PC-3 (cell line): Measurements from ENCODE around the gene TMEM187. TPM values are rescaled to one million over a fixed set of nuclear protein-coding genes. Genes with fewer than 3 reads are reported as not detected.

Experiments
- ATAC-seq: fragments of 200-7000 bp; cut with Tn5 transposase; 2 replicates; pipeline ENCODE4 v1.9.1; 2020; ENCODE audit warnings: mild to moderate bottlenecking, moderate library complexity
- BruUV-seq: library from RNA; stranded (reverse); fragments of 400-500 nt; replicated peaks from 2 replicates; lab custom pipeline; 2021; lab: Mats Ljungman, UMichigan
- CTCF ChIA-PET: fragments of 300-600 bp; sonication (Branson Sonifier 250); formaldehyde crosslinking; loops from one replicate; lab custom pipeline; 2022; ENCODE audit warnings: antibody characterized with exemption; lab: Charles Lee
- POLR2A ChIA-PET: fragments of 300-600 bp; sonication (Branson Sonifier 250); formaldehyde crosslinking; loops from one replicate; lab custom pipeline; 2022; ENCODE audit warnings: antibody characterized with exemption; ENCODE audit not compliant: unreplicated experiment; lab: Charles Lee
- DNase-seq: peaks from one replicate; pipeline ENCODE4 v3.0.0-alpha.2; 2015
- H2AFZ ChIP-seq: fragments of 300-600 bp; sonication (generic); 2 replicates; pipeline ENCODE4 v1.6.0; 2016; ENCODE audit warnings: antibody characterized with exemption, low read length
- H3F3A ChIP-seq: fragments of 300-600 bp; sonication (generic); one replicate; pipeline ENCODE4 v1.6.0; 2017; ENCODE audit warnings: antibody characterized with exemption, low read length, control low read depth, mild to moderate bottlenecking; ENCODE audit not compliant: unreplicated experiment
- H3K27ac ChIP-seq: fragments of 300-600 bp; sonication (generic); 2 replicates; pipeline ENCODE4 v1.5.1; 2016; ENCODE audit warnings: mild to moderate bottlenecking, low read length
- H3K27me3 ChIP-seq: fragments of 300-600 bp; sonication (generic); 2 replicates; pipeline ENCODE4 v1.6.1; 2016; ENCODE audit warnings: low read length, mixed read lengths
- H3K36me3 ChIP-seq: fragments of 300-600 bp; sonication (generic); 2 replicates; pipeline ENCODE4 v1.6.1; 2016; ENCODE audit warnings: low read depth, mixed run types, low read length, mixed read lengths
- H3K4me1 ChIP-seq: fragments of 300-600 bp; sonication (generic); 2 replicates; pipeline ENCODE4 v1.5.1; 2016; ENCODE audit warnings: low read length; ENCODE audit not compliant: insufficient read depth
- H3K4me2 ChIP-seq: fragments of 300-600 bp; sonication (generic); 2 replicates; pipeline ENCODE4 v1.6.0; 2016; ENCODE audit warnings: low read length
- H3K4me3 ChIP-seq: fragments of 300-600 bp; sonication (generic); 2 replicates; pipeline ENCODE4 v1.5.1; 2016; ENCODE audit warnings: mild to moderate bottlenecking, low read length, mixed read lengths
- H3K79me2 ChIP-seq: fragments of 300-600 bp; sonication (generic); 2 replicates; pipeline ENCODE4 v1.6.1; 2017; ENCODE audit warnings: low read length, mixed read lengths
- H3K9ac ChIP-seq: fragments of 300-600 bp; sonication (generic); 2 replicates; pipeline ENCODE4 v1.6.0; 2016; ENCODE audit warnings: mild to moderate bottlenecking, low read length
- H3K9me2 ChIP-seq: fragments of 300-600 bp; sonication (generic); replicated peaks from 2 replicates; pipeline ENCODE4 v1.6.1; 2016; ENCODE audit warnings: mixed run types, low read length, mixed read lengths
- H3K9me3 ChIP-seq: fragments of 300-600 bp; sonication (generic); 2 replicates; pipeline ENCODE4 v1.6.1; 2016; ENCODE audit warnings: low read length, mixed read lengths
- H4K20me1 ChIP-seq: fragments of 300-600 bp; sonication (generic); 2 replicates; pipeline ENCODE4 v1.6.1; 2016; ENCODE audit warnings: low read length, mixed read lengths
- EZH2 ChIP-seq: fragments of 300-600 bp; sonication (generic); IDR thresholded peaks from one replicate; pipeline ENCODE4 v1.6.1; 2017; ENCODE audit warnings: antibody characterized with exemption, mild to moderate bottlenecking, low read length; ENCODE audit not compliant: unreplicated experiment
- EZH2phosphoT487 ChIP-seq: fragments of 300-600 bp; sonication (generic); IDR thresholded peaks from 2 replicates; pipeline ENCODE4 v1.6.1; 2018; ENCODE audit warnings: mild to moderate bottlenecking, antibody characterized with exemption, low read length, borderline replicate concordance
- intact Hi-C: fragments of 100-400 bp; cut with micrococcal nuclease; formaldehyde crosslinking; loops from 2 replicates; pipeline ENCODE4 v1.9.0; 2023
- total RNA-seq: library from RNA; depleted of rRNA; stranded (reverse); fragments of >200 nt; gene quantifications from 2 replicates; pipeline ENCODE4 v1.2.3, GENCODE V29; 2014
- TF ChIP-seq, protein P1 (sequence below): fragments of 300-600 bp; sonication (generic); conservative IDR thresholded peaks from 2 replicates; pipeline ENCODE4 v1.5.1; 2017; ENCODE audit warnings: antibody characterized with exemption, low read depth, mild to moderate bottlenecking, low read length

The TMEM187 gene
- total RNA-seq, 1 experiment from 2014 or later: 10.6 TPM

DNA sequence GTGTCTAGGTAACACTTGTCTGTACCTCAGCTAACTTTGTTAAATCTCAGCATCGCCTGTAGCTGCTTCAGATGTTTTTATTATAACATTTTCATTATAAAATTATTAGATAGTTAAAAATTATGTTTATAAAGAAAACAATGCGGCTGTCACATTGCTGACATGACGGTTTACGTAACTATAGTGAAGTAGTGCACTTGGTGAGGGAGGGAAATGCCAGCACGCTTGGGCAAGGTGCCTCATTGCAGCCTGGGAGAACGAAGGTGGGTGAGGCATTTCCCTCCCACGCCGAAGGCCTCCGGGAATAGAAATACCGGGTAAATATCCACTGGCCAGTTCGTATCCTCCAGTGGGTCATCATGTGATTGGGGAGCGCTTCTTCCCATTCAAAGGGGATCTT lies 15.9 kb downstream of the TMEM187 start:
- Histone ChIP-seq H3K9ac (no peak overlapping the region), H3K27me3 (no peaks in the 10 kb centered on the region), H3K27ac (no peak overlapping the region), H3K4me2 (no peak overlapping the region), H3K9me2 (no peaks in the 10 kb centered on the region), H3K79me2 (no peaks in the 10 kb centered on the region), H4K20me1 (no peaks in the 10 kb centered on the region), H3F3A (no peaks in the 10 kb centered on the region), H3K9me3 (no peaks in the 10 kb centered on the region), H3K36me3 (no peaks in the 10 kb centered on the region), H3K4me3 (no peak overlapping the region), H2AFZ (no peak overlapping the region), H3K4me1 (no peaks in the 10 kb centered on the region)
- POLR2A ChIA-PET: no interaction called here
- no peak for TF ChIP-seq EZH2
- TF ChIP-seq, protein P1, sequence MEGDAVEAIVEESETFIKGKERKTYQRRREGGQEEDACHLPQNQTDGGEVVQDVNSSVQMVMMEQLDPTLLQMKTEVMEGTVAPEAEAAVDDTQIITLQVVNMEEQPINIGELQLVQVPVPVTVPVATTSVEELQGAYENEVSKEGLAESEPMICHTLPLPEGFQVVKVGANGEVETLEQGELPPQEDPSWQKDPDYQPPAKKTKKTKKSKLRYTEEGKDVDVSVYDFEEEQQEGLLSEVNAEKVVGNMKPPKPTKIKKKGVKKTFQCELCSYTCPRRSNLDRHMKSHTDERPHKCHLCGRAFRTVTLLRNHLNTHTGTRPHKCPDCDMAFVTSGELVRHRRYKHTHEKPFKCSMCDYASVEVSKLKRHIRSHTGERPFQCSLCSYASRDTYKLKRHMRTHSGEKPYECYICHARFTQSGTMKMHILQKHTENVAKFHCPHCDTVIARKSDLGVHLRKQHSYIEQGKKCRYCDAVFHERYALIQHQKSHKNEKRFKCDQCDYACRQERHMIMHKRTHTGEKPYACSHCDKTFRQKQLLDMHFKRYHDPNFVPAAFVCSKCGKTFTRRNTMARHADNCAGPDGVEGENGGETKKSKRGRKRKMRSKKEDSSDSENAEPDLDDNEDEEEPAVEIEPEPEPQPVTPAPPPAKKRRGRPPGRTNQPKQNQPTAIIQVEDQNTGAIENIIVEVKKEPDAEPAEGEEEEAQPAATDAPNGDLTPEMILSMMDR: no peak
- TF ChIP-seq EZH2phosphoT487: no peak
- CTCF ChIA-PET: no interaction called here
- ATAC-seq (no peak), DNase-seq (no peak)
- intact Hi-C loops: no loop called here
- BruUV-seq: no TSS peak

DNA sequence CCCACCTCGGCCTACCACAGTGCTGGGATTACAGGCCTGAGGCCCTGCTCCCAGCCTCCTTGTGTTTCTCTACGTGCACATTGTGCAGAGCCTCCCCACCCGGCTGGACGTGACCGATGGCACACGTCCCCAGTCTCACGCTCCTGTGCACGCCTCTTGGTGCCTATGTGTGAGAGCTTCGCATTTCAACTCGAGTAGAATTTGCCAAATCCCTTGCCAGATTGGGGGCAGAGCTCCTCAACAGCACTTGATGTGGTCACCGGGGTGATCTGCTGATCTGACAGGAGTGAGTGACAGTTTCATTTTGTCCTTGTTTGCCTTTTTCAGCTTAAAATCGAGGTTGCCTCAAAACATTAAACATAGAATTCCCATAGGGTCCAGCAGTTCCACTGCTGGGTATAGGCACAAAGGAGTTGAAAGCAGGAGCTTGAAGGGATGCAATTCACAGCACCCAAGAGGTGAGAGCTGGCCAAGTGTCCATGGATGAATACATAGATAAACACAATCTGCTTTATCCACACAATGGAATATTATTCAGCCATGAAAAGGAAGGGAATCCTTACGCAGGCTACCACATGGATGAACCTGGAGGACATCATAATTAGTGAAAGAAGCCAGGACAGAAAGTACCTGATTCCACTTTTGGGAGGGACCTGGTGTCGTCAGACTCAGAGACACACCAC lies 17.6 kb downstream of the TMEM187 start:
- intact Hi-C loops: no loop called here
- no peaks in the 10 kb centered on the region for H3K36me3 ChIP-seq
- no peak for DNase-seq
- no peaks in the 10 kb centered on the region for H3K9me3 ChIP-seq
- ATAC-seq: no peak
- no peaks in the 10 kb centered on the region for H3K27me3 ChIP-seq
- no peak overlapping the region for H3K27ac ChIP-seq
- no peak overlapping the region for H3K4me3 ChIP-seq
- CTCF ChIA-PET: no interaction called here
- no TSS peak for BruUV-seq
- no peaks in the 10 kb centered on the region for H4K20me1 ChIP-seq
- H3K4me2 ChIP-seq: no peak overlapping the region
- H3K4me1 ChIP-seq: no peaks in the 10 kb centered on the region
- TF ChIP-seq, protein P1: no peak
- TF ChIP-seq EZH2: no peak
- no peak for TF ChIP-seq EZH2phosphoT487
- no peak overlapping the region for H2AFZ ChIP-seq
- H3F3A ChIP-seq: no peaks in the 10 kb centered on the region
- H3K9ac ChIP-seq: no peak overlapping the region
- POLR2A ChIA-PET: no interaction called here
- H3K79me2 ChIP-seq: no peaks in the 10 kb centered on the region
- no peaks in the 10 kb centered on the region for H3K9me2 ChIP-seq

DNA sequence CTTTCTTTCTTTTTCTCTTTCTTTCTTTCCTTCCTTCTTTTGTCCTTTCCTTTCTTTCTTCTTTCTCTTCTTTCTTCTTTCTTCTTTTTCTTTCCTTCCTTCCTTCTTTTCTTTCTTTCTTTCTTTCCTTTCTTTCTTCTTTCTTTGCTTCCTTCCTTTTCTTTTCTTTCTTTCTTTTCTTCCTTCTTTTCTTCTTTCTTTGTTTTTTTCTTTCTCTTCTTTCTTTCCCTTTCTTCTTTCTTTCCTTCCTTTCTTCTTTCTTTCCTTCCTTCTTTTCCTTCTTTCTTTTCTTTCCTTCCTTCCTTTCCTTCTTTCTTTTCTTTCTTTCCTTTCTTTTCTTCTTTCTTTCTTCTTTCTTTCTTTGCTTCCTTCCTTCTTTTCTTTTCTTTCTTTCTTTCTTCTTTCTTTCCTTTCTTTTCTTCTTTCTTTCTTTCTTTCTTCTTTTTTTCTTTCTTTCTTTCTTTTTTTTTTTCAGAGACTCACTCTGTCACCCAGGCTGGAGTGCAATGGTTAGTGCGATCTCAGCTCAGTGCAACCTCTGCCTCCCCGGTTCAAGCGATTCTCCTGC lies 18.5 kb downstream of the TMEM187 start:
- Histone ChIP-seq H3K36me3 (no peaks in the 10 kb centered on the region), H3K79me2 (no peaks in the 10 kb centered on the region), H3K27me3 (no peaks in the 10 kb centered on the region), H3K4me3 (no peak overlapping the region), H3K4me2 (no peak overlapping the region), H3K9me2 (no peaks in the 10 kb centered on the region), H3K4me1 (no peaks in the 10 kb centered on the region), H3K9ac (no peak overlapping the region), H4K20me1 (no peaks in the 10 kb centered on the region), H2AFZ (no peak overlapping the region), H3K27ac (no peak overlapping the region), H3K9me3 (no peaks in the 10 kb centered on the region), H3F3A (no peaks in the 10 kb centered on the region)
- TF ChIP-seq EZH2 (no peak), EZH2phosphoT487 (no peak)
- TF ChIP-seq, protein P1: no peak
- POLR2A ChIA-PET: no interaction called here
- no TSS peak for BruUV-seq
- DNase-seq: no peak
- intact Hi-C loops: no loop called here
- ATAC-seq: no peak
- CTCF ChIA-PET: no interaction called here
